ENCODE results near the gene ADAMTSL2. TPM values are rescaled to one million over a fixed set of nuclear protein-coding genes. Genes with fewer than 3 reads are reported as not detected.

The ADAMTSL2 gene
- total RNA-seq, 1 experiment from 2014 or later, result 0.87 TPM

GRCh38 chr9:133575186-133576030 is 40.9 kb downstream of the ADAMTSL2 start:
- CTCF ChIA-PET, result interaction anchor here (1.1 to 1.8 kb wide), 3 partner anchors 14 to 168 kb away, joined by 3 to 6 read pairs (median 4); no protein-coding TSS in a partner anchor
- Mint-ChIP-seq H3K27me3 (ENCODE audit: low read depth) (no peaks in the 10 kb centered on the region), H3K4me3 (no peak overlapping the region), H3K27ac (no peak overlapping the region), H3K36me3 (no peaks in the 10 kb centered on the region), H3K9me3 (no peaks in the 10 kb centered on the region), H3K4me1 (peaks cover 15% of the 10 kb centered on the region)
- ATAC-seq, result no peak
- DNase-seq (ENCODE audit: low spot score), result no peak
- POLR2A ChIA-PET, result no interaction called here
- TF ChIP-seq FOXJ3 (CRISPR knock-in tag; IDR thresholded peaks at IDR 0.05; ENCODE audit: borderline replicate concordance), result no peak
- TF ChIP-seq HMGA2 (CRISPR knock-in tag; IDR thresholded peaks at IDR 0.05), result no peak
- TF ChIP-seq AFF4 (CRISPR knock-in tag; IDR thresholded peaks at IDR 0.05; ENCODE audit: borderline replicate concordance), result no peak
- TF ChIP-seq ERG (CRISPR knock-in tag; IDR thresholded peaks at IDR 0.05), result no peak
- TF ChIP-seq SOX15 (CRISPR knock-in tag; IDR thresholded peaks at IDR 0.05), result no peak
- TF ChIP-seq ZMAT4 (CRISPR knock-in tag; IDR thresholded peaks at IDR 0.05), result no peak

GRCh38 chr9:133576031-133576874 is 41.7 kb downstream of the ADAMTSL2 start:
- Mint-ChIP-seq H3K4me3 (no peak overlapping the region), H3K27me3 (ENCODE audit: low read depth) (no peaks in the 10 kb centered on the region), H3K4me1 (peaks cover 12% of the 10 kb centered on the region), H3K9me3 (no peaks in the 10 kb centered on the region), H3K36me3 (no peaks in the 10 kb centered on the region), H3K27ac (no peak overlapping the region; the same call in 1 of the 2 replicates)
- no peak for DNase-seq (ENCODE audit: low spot score)
- ATAC-seq, result no peak
- POLR2A ChIA-PET, result no interaction called here
- CTCF ChIA-PET, result interaction anchor here (0.6 to 1.2 kb wide), 4 partner anchors 59 to 167 kb away, joined by 3 to 5 read pairs (median 4); no protein-coding TSS in a partner anchor
- TF ChIP-seq NR2C2 (CRISPR knock-in tag; IDR thresholded peaks at IDR 0.05) (no peak), ZNF423 (CRISPR knock-in tag; IDR thresholded peaks at IDR 0.05) (0 out of 2 replicates have a peak, but pooled peaks have one; percentile 13), AR (CRISPR knock-in tag; IDR thresholded peaks at IDR 0.05) (no peak)
